ENCODE data around the gene CYBC1.

CYBC1 gene

DNA sequence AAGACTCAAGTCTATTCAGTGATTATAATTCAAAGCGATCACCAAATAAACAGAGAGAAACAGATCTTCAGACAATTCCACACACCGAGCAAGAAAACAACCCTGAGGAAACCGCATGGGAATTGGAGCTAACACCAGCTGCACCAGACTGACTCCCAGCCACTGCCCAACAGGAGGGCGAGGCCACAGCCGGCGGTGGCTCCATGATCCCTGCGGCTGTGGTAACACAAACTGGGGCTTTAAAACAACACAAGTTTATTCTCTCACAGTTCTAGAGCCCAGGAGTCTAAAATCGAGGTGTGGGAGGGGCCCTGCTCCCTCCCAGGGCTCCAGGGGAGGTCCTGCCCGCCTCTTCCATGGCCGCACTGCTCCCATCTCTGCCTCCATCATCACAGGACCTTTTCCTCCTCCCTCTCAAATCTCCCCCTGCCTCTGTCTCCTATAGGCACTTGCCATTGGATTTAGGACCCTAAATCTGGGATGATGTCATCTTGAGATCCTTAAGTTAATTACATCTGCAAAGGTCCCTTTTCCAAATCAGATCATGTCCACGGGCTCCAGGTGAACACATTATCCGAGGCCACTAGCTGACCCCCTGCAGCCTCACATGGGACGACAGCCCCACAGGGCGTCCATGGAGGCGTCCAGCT is 42.1 kb downstream of the CYBC1 start:
- DNase-seq (ENCODE audit: low spot score), result no peak

DNA sequence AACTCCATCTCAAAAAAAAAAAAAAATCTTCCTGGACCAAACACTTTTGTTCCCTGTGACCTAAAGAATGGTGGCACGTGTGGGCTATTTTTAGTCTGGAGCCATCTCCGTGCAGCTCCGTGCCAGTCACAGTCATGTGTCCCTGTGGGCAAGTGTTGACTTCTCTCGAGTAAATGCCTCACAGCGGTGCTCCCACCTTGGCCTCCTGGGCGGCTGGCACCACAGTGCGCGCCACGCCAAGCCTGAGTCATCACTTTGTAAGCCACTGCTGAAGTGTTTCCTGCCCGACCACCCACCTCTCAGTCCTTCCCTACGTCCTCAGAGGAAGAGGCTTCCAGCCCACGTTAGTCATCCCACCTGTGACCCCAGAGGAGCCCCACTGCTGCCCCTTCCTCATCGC is 43.3 kb downstream of the CYBC1 start:
- no peak for DNase-seq (ENCODE audit: low spot score)

DNA sequence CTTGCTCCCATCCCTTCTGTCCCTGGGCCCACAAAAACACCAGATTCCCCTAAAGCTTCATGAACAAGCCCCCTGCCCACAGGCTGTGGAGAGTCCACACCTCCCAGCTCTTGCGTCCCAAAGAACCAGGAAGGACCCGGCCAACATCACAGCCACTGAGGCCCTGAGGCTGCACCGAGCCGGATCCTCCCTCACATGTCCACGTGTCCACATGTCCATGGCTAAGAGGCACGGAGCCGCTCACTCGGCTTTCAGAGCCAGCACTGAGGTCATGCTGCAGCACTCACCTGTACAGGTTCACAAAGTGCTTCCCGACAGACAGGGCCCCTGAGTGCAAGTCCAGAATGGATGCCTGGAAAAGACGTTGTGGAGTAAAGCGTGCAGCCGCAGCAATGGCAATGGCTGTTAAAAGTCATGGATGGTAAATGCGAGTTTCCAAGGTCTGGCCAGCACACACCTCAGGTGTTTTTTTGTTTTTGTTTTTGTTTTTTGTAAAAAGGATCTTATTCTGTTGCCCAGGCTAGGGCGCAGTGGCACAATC is 44.4 kb downstream of the CYBC1 start:
- DNase-seq (ENCODE audit: low spot score), result no peak

DNA sequence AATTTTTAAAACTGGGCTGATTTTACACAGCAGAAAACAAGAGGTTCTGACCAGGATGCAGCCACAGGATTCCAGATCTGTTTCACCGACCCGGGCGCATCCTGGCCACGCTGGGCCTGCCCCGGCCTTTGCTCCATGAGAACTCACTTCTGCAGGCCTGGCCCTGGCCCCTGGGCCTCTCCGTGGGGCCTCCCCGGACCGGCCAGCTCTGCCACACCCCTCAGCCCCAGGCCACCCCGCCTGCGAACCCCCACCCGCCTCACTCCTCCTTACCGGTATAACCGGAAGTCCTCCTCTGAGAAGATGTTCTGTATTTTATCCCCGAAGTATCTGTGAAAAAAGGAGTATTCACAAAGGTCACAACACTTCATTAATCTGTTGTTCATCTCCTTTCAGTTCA is 45.5 kb downstream of the CYBC1 start:
- no peak for DNase-seq (ENCODE audit: low spot score)

DNA sequence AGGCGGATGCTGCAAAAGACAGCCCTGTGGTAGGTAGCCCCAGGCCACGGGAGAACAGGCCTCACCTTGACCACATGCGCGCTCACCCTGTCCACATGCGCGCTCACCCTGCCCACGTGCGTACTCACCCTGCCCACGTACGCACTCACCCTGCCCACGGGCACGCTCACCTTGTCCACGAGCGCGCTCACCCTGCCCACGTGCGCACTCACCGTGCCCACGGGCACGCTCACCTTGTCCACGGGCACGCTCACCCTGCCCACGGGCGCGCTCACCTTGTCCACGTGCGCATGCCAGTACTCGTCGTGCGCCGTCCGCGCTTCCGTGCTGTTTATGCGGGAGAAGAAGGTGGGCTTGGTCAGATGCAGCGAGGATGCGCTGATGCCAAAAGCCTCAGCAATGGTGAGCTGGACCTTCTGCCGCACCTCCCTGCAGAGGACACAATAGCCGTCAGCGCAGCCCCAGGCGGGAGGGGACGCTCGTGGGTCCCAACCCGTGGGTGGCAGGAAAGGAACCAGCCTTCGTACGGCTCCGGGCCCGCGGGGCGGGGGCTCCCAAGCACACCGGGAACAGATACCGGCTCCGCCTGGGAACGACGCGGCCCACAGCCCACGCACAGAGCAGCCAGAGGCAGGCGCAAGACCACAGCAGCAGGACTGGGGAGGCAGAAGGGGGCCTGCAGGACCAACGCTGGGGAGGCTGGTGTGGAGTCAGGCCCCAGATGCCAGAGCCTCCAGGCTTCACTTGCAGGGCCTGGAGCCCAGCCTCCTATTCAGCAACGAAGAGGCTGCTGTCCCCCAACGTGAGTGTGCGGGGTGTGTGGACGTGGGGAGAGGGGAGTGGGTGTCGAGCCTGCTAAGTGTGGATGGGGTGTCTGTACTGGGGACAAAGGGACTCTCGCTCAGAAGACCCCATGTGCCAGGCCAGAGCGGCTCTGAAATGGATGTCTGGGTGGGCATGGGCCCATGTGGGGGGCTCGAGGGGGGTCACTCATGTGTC is 46.6 kb downstream of the CYBC1 start:
- no peak for DNase-seq (ENCODE audit: low spot score)

DNA sequence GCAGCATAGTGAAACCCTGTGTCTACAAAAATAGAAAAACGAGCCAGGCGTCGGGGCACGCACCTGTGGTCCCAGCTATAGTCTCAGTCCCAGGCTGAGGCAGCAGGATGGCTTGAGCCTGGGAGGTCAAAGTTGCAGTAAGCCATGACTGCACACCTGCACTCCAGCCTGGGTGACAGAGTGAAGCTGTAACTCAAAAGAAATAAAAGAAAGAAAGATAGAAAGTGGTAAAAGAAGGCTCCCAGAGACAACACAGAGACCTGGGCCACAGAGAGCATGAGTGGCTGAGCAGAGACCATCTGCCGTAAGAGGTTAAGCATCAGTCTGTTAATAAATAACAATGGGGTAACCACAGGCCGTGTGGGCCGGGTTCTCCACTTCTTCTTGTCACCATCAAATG is 47.7 kb downstream of the CYBC1 start:
- DNase-seq (ENCODE audit: low spot score), result no peak

DNA sequence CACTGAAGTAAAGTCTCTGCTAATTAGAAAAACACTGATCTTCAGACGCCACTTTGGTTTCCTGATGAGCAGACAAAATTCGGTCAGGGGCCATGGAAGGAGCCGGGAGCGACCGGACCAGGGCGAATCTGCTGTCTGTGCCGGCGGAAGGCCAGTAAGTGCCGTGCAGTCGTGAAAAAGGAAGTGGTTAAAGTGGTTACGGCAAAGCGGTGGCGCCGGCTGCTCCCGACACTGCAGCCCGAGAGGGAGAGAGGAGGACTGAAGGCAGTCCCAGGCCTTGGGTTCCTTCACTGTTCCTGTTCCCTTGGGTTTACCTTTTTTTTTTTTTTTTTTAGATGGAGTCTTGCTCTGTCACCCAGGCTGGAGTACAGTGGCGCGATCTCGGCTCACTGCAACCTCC is 49.7 kb downstream of the CYBC1 start:
- DNase-seq (ENCODE audit: low spot score), result peak; percentile 26

DNA sequence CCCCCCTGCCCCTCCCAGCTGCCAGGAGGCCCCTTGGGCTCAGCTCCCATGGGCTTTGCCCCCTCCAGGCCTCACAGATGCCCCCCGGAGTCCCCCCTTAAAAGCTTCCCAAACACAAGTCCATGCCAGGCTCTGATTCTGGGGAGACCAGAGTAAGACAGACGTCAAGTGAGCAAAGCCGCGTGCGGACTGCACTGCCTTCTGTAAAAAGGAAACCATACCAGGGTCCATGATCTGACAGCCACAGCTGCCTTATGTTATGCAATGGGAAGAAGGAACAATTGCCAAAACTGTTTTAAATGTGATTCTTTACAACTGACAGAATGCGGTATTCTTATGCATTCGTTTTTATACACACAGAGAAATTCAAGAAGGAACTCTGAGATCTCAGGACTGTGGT is 50.3 kb downstream of the CYBC1 start:
- DNase-seq (ENCODE audit: low spot score), result no peak

DNA sequence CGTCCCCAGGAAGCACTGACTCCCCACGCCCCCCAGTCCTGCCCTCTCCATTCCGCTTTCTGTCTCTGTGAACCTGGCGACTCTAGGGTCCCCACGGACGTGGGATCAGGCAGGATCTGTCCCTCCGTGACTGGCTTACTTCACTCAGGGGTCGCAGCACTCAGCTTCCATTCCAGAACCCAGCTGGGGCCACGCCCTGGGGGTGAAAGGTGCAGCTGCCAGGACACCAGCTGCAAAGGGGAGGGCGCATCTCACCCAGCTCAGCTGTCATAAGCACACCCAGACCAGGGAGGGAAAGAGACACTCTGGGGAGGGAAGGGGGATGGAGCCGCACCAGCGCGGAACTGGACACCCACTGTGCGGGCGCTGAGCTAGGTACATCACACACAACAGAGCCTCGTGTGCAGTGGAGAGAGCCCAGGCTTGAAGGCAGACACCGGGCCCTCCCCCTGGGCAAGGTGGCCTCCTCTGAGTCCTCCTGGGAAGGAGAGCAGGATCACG is 50.9 kb downstream of the CYBC1 start:
- DNase-seq (ENCODE audit: low spot score), result no peak

DNA sequence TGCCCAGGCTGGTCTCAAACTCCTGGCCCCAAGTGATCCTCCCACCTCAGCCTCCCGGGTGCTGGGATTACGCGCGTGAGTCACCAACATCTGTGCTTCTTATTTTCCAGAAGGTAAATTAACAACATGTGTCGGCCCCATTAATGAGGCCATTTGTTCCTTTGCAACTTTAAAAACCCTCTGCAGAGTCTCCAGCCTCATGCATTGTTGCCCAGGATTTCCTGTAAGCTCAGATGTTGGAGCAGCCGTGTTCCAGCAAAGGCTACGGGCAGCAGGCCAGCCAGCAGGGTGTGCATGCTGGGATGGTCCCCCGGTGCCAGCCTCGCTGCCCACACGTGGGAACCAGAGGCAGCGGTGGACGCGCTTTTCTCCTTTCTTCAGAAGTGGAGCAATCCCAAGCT is 51.5 kb downstream of the CYBC1 start:
- DNase-seq (ENCODE audit: low spot score), result no peak

DNA sequence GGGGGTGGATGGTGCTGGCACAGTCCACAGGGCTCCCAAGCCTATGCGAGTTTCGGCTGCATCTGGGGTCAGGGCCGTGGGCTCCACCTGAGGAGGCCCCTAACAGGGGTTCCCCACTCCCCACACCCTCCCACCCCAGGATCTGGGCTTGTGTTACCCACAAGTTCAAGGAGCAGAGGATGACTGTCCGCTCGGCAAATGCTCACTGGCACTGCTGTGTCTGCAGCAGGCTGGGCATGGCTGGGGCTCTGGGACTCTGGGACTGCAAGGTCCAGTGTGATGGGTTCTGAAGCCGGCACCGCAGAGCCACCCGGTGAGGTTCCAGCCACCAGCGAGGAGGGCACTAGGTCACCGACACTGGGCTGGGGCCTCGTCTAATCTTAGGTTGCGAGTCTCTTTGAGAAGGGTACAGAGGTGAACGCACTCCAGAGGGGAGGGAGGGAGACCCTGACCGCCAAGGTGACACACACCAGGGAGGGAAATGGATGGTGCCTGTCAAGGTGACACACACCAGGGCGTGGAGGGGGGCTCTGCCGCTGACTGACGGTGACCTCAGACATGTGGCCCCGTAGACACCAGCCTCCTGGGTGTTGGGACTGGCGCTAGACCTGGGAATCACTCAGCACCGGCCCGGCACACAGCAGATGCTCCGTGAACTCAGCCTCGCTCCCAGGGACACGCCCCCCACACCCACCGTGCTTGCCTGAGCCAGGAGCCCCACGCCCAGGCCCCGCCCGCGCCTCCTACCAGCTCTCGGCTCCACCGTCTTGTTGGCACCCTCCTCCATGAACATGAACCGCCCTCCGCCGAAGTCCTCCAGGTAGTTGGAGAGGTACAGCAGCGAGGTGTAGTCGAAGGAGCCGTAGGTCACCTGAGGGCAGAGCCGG is 52.9 kb downstream of the CYBC1 start:
- no peak for DNase-seq (ENCODE audit: low spot score)

DNA sequence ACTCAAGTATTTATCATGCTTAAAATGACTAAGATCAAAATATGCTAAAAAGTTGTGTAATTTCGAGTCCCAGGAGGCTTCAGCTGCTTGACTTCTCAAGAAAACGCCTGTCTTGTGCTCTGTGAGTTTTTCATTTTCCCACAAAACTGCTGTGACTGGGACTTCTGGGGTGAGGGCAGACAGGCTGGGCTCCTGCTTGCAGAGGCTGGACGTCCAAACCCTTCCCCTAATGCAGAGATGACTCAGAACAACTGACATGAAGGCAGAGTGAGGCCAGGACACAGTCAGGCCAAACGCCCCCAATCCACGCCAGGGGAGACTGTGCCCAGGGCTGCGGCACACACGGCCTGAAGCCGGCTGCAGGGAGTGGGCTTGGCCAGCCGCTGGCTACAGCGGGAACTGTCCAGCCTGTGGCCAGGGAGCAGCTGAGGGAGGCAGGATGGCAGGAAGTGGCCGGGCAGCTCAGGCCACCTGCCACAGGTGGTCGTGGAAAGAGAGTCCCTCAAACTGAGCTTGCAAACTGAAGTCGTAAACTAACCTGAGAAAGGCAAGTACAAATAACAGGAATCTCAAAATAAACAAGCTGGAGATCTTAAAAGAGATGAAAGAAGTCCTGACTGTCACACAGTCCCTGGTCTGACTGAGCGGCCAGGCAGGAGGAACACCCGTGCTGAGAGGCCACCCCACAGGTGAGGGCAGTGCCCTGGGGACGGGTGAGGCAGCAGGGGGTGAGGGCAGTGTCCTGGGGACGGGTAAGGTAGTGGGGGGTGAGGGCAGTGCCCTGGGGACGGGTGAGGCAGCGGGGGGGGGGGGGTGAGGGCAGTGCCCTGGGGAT is 53.7 kb downstream of the CYBC1 start:
- no peak for DNase-seq (ENCODE audit: low spot score)

DNA sequence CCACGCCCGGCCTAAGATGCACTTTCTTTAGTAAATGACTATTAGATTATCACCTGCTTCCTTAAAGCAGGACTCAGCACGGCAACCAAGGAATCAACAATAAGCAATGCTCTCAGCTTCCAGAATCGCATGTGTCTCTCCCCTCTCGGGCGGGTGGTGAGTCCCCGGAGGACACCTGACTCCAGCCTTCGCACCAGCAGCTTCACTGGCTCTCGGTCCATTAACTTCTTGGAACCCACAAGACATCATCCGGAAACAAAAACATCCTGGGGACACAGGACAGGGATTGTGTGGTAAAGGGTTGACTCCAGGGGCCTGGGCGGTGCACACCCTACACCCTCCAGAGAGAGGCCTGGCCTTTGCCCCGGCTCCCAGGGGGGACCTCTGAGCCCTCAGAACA is 56.3 kb downstream of the CYBC1 start:
- DNase-seq (ENCODE audit: low spot score), result no peak

DNA sequence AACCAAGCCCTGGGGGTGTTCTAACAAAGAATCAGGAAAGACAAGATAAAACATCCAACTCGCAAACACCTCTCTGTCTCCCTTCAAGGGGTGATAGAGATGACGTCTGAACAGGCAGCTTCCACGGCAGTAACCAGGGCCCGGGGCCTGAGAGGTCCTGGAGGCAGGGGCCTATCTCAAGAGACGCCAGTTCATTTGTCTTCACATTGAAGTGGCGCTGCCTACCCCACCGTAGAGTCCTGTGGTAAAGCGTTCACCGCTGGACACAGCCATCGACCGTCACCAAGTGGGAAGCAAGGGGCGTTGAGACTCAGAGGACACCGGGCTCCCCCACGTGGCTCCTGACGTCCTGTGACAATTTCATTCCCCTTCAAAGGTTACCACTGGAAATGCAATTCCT is 57.6 kb downstream of the CYBC1 start:
- no peak for DNase-seq (ENCODE audit: low spot score)

All from globus pallidus (tissue), 1 donor.